Gastroesophageal sphincter (tissue), 3 donors: Measurements from ENCODE around the gene CDC42BPG.

Source experiments
- CTCF ChIP-seq, 4 experiments: fragments of 200-600 bp in 2 of 4; fragments of 450-650 bp in 2 of 4; sonication (generic) in 1 of 4; IDR thresholded peaks; one replicate each; pipeline ENCODE4 v1.5.1; 2017 to 2019; ENCODE audit warnings: antibody characterized with exemption in 4 of 4, mild to moderate bottlenecking in 2 of 4, moderate library complexity in 2 of 4
- EP300 ChIP-seq: sonication (generic); formaldehyde crosslinking; IDR thresholded peaks from one replicate; pipeline ENCODE4 v1.6.1; 2017; ENCODE audit warnings: antibody characterized with exemption, mild to moderate bottlenecking
- POLR2A ChIP-seq, 2 donors: fragments of 450-650 bp; IDR thresholded peaks; one replicate each; pipeline ENCODE4 v1.6.1; 2017; ENCODE audit warnings: antibody characterized with exemption in 2 of 2, mild to moderate bottlenecking in 2 of 2, moderate library complexity in 1 of 2
- POLR2AphosphoS5 ChIP-seq: sonication (generic); formaldehyde crosslinking; IDR thresholded peaks from one replicate; pipeline ENCODE4 v1.6.1; 2017; ENCODE audit warnings: antibody characterized with exemption

GRCh38 chr11:64817476-64817875 is 27.0 kb downstream of the CDC42BPG start:
- TF ChIP-seq CTCF (IDR thresholded peaks at IDR 0.05), result no peak
- no peak for TF ChIP-seq EP300
- TF ChIP-seq POLR2A (IDR thresholded peaks at IDR 0.05), result no peak
- TF ChIP-seq POLR2AphosphoS5, result no peak
